HFF-Myc (cell line): ENCODE results near the gene CCDC88A.
A peak's percentile ranks its signal among the peaks of the same experiment; 100 is the strongest.

Source experiments
- DNase-seq: peaks from one replicate; pipeline ENCODE4 v3.0.0-alpha.2; 2011; ENCODE audit warnings: low read depth; ENCODE audit errors: extremely low read depth
- H3K4me3 ChIP-seq: replicated peaks from 2 replicates; pipeline ENCODE4 v1.5.1; 2011; ENCODE audit warnings: low read depth, mild to moderate bottlenecking, control low read depth, low read length
- CTCF ChIP-seq: IDR thresholded peaks from 2 replicates; pipeline ENCODE4 v1.5.1; 2012; ENCODE audit warnings: mild to moderate bottlenecking, low read depth, low read length, control low read depth; ENCODE audit errors: missing control alignments

The CCDC88A gene

GRCh38 chr2:55416786-55417568 lies 2.7 kb downstream of the CCDC88A start:
- H3K4me3 ChIP-seq: peak overlapping the region; percentile 91
- no peak for DNase-seq
- no peak for TF ChIP-seq CTCF

DNA sequence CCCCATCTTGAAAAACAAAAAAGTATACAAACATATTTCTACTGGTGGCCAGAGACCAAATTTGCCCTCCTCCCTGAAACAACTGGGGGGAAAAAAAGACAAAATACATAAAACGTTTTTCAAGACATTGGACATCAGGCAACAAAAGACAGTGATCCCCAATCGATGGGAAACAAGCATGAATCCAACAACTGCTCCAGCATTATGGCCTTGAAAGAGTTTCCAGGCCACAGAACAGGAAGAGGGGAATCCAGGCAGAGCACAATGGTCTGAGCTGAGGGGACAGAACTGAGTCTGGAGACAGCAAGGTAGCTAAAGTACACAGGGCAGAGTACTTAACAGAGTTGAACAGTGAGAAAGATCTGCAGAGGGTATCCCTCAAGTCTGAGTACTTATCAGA lies 4.4 kb downstream of the CCDC88A start:
- no peak for TF ChIP-seq CTCF
- DNase-seq: no peak
- H3K4me3 ChIP-seq: no peak overlapping the region

- DNase-seq: no peak
- TF ChIP-seq CTCF: no peak
- H3K4me3 ChIP-seq: no peak overlapping the region
Observed at GRCh38 chr2:55408918-55409868, 10.5 kb downstream of the CCDC88A start.

- no peak for DNase-seq
- H3K4me3 ChIP-seq: no peak overlapping the region
- no peak for TF ChIP-seq CTCF
Observed at GRCh38 chr2:55408098-55408882, 11.4 kb downstream of the CCDC88A start.

GRCh38 chr2:55405116-55405515 lies 14.5 kb downstream of the CCDC88A start:
- TF ChIP-seq CTCF: no peak
- H3K4me3 ChIP-seq: no peak overlapping the region
- no peak for DNase-seq

- no peak for TF ChIP-seq CTCF
- no peak overlapping the region for H3K4me3 ChIP-seq
- no peak for DNase-seq
Observed at GRCh38 chr2:55403256-55403998, 16.2 kb downstream of the CCDC88A start.
